Hindlimb muscle (tissue), 1 donor: ENCODE measurements around the gene NDUFA11. TPM values are rescaled to one million over a fixed set of nuclear protein-coding genes. Genes with fewer than 3 reads are reported as not detected.
"Not testable (repeated sequence)": the region's sequence is repeated elsewhere in the genome, so short reads cannot be mapped to it uniquely, and the experiment has no call there.

ENCODE experiments used
- DNase-seq: peaks from one replicate; pipeline ENCODE4 v3.0.0-alpha.2; 2013
- polyA plus RNA-seq: library from polyadenylated mRNA; unstranded; fragments of 120-200 nt; gene quantifications from one replicate; pipeline ENCODE4 v1.2.1, GENCODE V29; 2013; ENCODE audit not compliant: insufficient read length

NDUFA11 gene
- polyA plus RNA-seq, 1 donor: 215 TPM

GRCh38 chr19:5854121-5854520 lies 49.5 kb downstream of the NDUFA11 start:
- not testable (repeated sequence) for DNase-seq

- DNase-seq: no peak
Measured at GRCh38 chr19:5851302-5851701, 52.3 kb downstream of the NDUFA11 start, which contains the start of gene FUT3. FUT3 (minus strand) TSS chr19:5851449.

- DNase-seq: no peak
Measured at GRCh38 chr19:5850743-5851293, 52.8 kb downstream of the NDUFA11 start.

- no peak for DNase-seq
Measured at GRCh38 chr19:5850189-5850588, 53.4 kb downstream of the NDUFA11 start.

- DNase-seq: not testable (repeated sequence)
Measured at GRCh38 chr19:5848621-5849020, 55.0 kb downstream of the NDUFA11 start.

- DNase-seq: not testable (repeated sequence)
Measured at GRCh38 chr19:5847846-5848245, 55.7 kb downstream of the NDUFA11 start.

Other genes starting within 250 kb of the NDUFA11 start
- gene MICOS13, start 223.3 kb downstream of the NDUFA11 start, polyA plus RNA-seq: 101 TPM
- gene HSD11B1L, start 222.8 kb downstream of the NDUFA11 start, polyA plus RNA-seq: 6.3 TPM
- gene RPL36, start 213.5 kb downstream of the NDUFA11 start, polyA plus RNA-seq: 1,417 TPM
- gene LONP1, start 183.6 kb downstream of the NDUFA11 start, polyA plus RNA-seq: 67.0 TPM
- gene CATSPERD, start 183.2 kb downstream of the NDUFA11 start, polyA plus RNA-seq: not detected
- 2.3 TPM for gene PRR22, start 119.0 kb downstream of the NDUFA11 start, polyA plus RNA-seq
- 23.2 TPM for gene DUS3L, start 112.6 kb downstream of the NDUFA11 start, polyA plus RNA-seq
- gene NRTN, start 98.7 kb downstream of the NDUFA11 start, polyA plus RNA-seq: 0.53 TPM
- not detected for gene FUT6, start 64.1 kb downstream of the NDUFA11 start, polyA plus RNA-seq
- 0.19 TPM for gene FUT3, start 52.3 kb downstream of the NDUFA11 start, polyA plus RNA-seq
- not detected for gene FUT5, start 33.2 kb downstream of the NDUFA11 start, polyA plus RNA-seq
- 5.1 TPM for gene VMAC, start 1.1 kb upstream of the NDUFA11 start, polyA plus RNA-seq
- gene CAPS, start 10.5 kb upstream of the NDUFA11 start, polyA plus RNA-seq: 8.0 TPM
- gene RANBP3, start 74.3 kb upstream of the NDUFA11 start, polyA plus RNA-seq: 47.9 TPM
- 5.4 TPM for gene RFX2, start 206.7 kb upstream of the NDUFA11 start, polyA plus RNA-seq
- gene ACSBG2, start 231.9 kb upstream of the NDUFA11 start, polyA plus RNA-seq: 0.62 TPM